Erythroblast (primary cell): ENCODE measurements around the gene SDK2.

Experiments
- GATA1 ChIP-seq: IDR thresholded peaks from 2 replicates; pipeline ENCODE4 v1.6.1; 2011; ENCODE audit warnings: low read depth, mild to moderate bottlenecking, control low read depth, low read length, moderate library complexity
- POLR2A ChIP-seq: IDR thresholded peaks from 2 replicates; pipeline ENCODE4 v1.6.1; 2011; ENCODE audit warnings: mild to moderate bottlenecking, low read length

DNA sequence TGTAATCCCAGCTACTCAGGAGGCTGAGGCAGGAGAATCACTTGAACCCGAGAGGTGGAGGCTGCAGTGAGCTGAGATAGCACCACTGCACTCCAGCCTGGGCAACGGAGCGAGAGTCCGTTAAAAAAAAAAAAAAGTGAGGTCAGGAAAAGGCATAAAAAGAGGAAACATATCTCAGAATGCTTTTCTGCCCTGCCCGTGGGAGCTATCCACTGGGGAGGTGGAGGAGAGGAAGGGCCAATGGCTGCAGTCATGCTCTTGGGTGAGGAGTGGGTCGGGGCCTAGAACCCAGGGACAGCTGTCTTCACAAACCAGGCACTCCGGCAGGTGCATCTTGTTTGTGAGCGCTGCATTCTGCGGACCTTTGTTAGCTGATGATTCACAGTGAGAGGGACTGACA is 272.4 kb downstream of the SDK2 start:
- TF ChIP-seq POLR2A (no peak), GATA1 (no peak)
